Bronchial epithelial cell (primary cell): ENCODE data around the gene SLC25A12. TPM values are rescaled to one million over a fixed set of nuclear protein-coding genes. Genes with fewer than 3 reads are reported as not detected.

Experiments
- DNase-seq: peaks from one replicate; pipeline ENCODE4 v3.0.0-alpha.2; 2010; ENCODE audit warnings: low read depth
- FAIRE-seq: peaks from 2 replicates; lab custom pipeline; 2011; peaks lifted over from hg19 to GRCh38; lab: Jason Lieb, UNC
- H3K27me3 ChIP-seq: 2 replicates; pipeline ENCODE4 v1.5.1; 2011; ENCODE audit warnings: low read length; ENCODE audit not compliant: control insufficient read depth, insufficient read depth
- H3K36me3 ChIP-seq: 2 replicates; pipeline ENCODE4 v1.5.1; 2011; ENCODE audit warnings: low read length; ENCODE audit not compliant: control insufficient read depth, insufficient read depth
- H3K4me3 ChIP-seq: 2 replicates; pipeline ENCODE4 v1.5.1; 2011; ENCODE audit warnings: mild to moderate bottlenecking, low read depth, low read length, control low read depth
- CTCF ChIP-seq: IDR thresholded peaks from 2 replicates; pipeline ENCODE4 v1.5.1; 2011; ENCODE audit warnings: mild to moderate bottlenecking, moderate library complexity, low read length, control low read depth, inconsistent platforms; ENCODE audit not compliant: insufficient read depth, severe bottlenecking
- total RNA-seq: library from RNA; depleted of rRNA; stranded (reverse); fragments of >200 nt; gene quantifications from 2 replicates; pipeline ENCODE4 v1.2.1, GENCODE V29; 2014

SLC25A12 gene
- total RNA-seq, 1 donor from 2014 or later: 9.5 TPM

GRCh38 chr2:171895786-171896185, 1.7 kb upstream of the SLC25A12 start:
- FAIRE-seq: no peak
- TF ChIP-seq CTCF: no peak
- no peaks in the 10 kb centered on the region for H3K27me3 ChIP-seq
- DNase-seq: no peak
- H3K36me3 ChIP-seq: no peaks in the 10 kb centered on the region
- H3K4me3 ChIP-seq: no peak overlapping the region

GRCh38 chr2:171894612-171894947, 536 bp upstream of the SLC25A12 start:
- DNase-seq: no peak
- FAIRE-seq: no peak
- H3K4me3 ChIP-seq: peak overlapping the region; percentile 85
- no peaks in the 10 kb centered on the region for H3K27me3 ChIP-seq
- no peaks in the 10 kb centered on the region for H3K36me3 ChIP-seq
- TF ChIP-seq CTCF: no peak

GRCh38 chr2:171893196-171893823, 734 bp downstream of the SLC25A12 start:
- H3K36me3 ChIP-seq: no peaks in the 10 kb centered on the region
- H3K27me3 ChIP-seq: no peaks in the 10 kb centered on the region
- TF ChIP-seq CTCF: no peak
- H3K4me3 ChIP-seq: peak overlapping the region; percentile 85
- no peak for FAIRE-seq
- DNase-seq: no peak

- no peak overlapping the region for H3K4me3 ChIP-seq
- H3K27me3 ChIP-seq: no peaks in the 10 kb centered on the region
- FAIRE-seq: no peak
- DNase-seq: no peak
- no peaks in the 10 kb centered on the region for H3K36me3 ChIP-seq
- TF ChIP-seq CTCF: no peak
These were observed 4.2 kb downstream of the SLC25A12 start for GRCh38 chr2:171889808-171890207.

- no peak for DNase-seq
- H3K4me3 ChIP-seq: no peak overlapping the region
- no peaks in the 10 kb centered on the region for H3K36me3 ChIP-seq
- no peaks in the 10 kb centered on the region for H3K27me3 ChIP-seq
- FAIRE-seq: no peak
- TF ChIP-seq CTCF: no peak
These were observed 4.7 kb downstream of the SLC25A12 start for GRCh38 chr2:171889333-171889732.
